T follicular helper cell (primary cell): ENCODE results near the gene JAK1.

Experiments
- DNase-seq: peaks from one replicate; pipeline ENCODE4 v3.0.0-alpha.2; 2020; ENCODE audit warnings: low read depth

JAK1 gene

GRCh38 chr1:64892576-64893573 is 73.5 kb downstream of the JAK1 start:
- no peak for DNase-seq

- no peak for DNase-seq
Measured at GRCh38 chr1:64891448-64891825, 74.9 kb downstream of the JAK1 start.

- no peak for DNase-seq
Measured at GRCh38 chr1:64890699-64891447, 75.5 kb downstream of the JAK1 start.

GRCh38 chr1:64887689-64888217 is 78.6 kb downstream of the JAK1 start:
- DNase-seq: no peak

GRCh38 chr1:64886877-64887276 is 79.5 kb downstream of the JAK1 start:
- DNase-seq: no peak

GRCh38 chr1:64885648-64886047 is 80.7 kb downstream of the JAK1 start:
- no peak for DNase-seq

- no peak for DNase-seq
Measured at GRCh38 chr1:64884261-64885040, 81.9 kb downstream of the JAK1 start.

GRCh38 chr1:64882574-64883255 is 83.6 kb downstream of the JAK1 start:
- no peak for DNase-seq

GRCh38 chr1:64881281-64881680 is 85.1 kb downstream of the JAK1 start:
- DNase-seq: no peak

GRCh38 chr1:64880449-64880848 is 85.9 kb downstream of the JAK1 start:
- no peak for DNase-seq

GRCh38 chr1:64878931-64879611 is 87.3 kb downstream of the JAK1 start:
- DNase-seq: no peak

GRCh38 chr1:64878090-64878489 is 88.3 kb downstream of the JAK1 start:
- no peak for DNase-seq

GRCh38 chr1:64877598-64877997 is 88.8 kb downstream of the JAK1 start:
- DNase-seq: no peak

- DNase-seq: peak; percentile 26
Measured at GRCh38 chr1:64877151-64877550, 89.2 kb downstream of the JAK1 start.

GRCh38 chr1:64875606-64876005 is 90.7 kb downstream of the JAK1 start:
- DNase-seq: no peak

- no peak for DNase-seq
Measured at GRCh38 chr1:64875101-64875500, 91.2 kb downstream of the JAK1 start.

GRCh38 chr1:64874666-64875065 is 91.7 kb downstream of the JAK1 start:
- DNase-seq: no peak

- DNase-seq: no peak
Measured at GRCh38 chr1:64873576-64873975, 92.8 kb downstream of the JAK1 start.

- DNase-seq: no peak
Measured at GRCh38 chr1:64872067-64872466, 94.3 kb downstream of the JAK1 start.

- DNase-seq: no peak
Measured at GRCh38 chr1:64871256-64871655, 95.1 kb downstream of the JAK1 start.

- no peak for DNase-seq
Measured at GRCh38 chr1:64867266-64867665, 99.1 kb downstream of the JAK1 start.
